ENCODE results near the gene HTR3C.
"Not testable (repeated sequence)": the region's sequence is repeated elsewhere in the genome, so short reads cannot be mapped to it uniquely, and the experiment has no call there.

HTR3C gene

DNA sequence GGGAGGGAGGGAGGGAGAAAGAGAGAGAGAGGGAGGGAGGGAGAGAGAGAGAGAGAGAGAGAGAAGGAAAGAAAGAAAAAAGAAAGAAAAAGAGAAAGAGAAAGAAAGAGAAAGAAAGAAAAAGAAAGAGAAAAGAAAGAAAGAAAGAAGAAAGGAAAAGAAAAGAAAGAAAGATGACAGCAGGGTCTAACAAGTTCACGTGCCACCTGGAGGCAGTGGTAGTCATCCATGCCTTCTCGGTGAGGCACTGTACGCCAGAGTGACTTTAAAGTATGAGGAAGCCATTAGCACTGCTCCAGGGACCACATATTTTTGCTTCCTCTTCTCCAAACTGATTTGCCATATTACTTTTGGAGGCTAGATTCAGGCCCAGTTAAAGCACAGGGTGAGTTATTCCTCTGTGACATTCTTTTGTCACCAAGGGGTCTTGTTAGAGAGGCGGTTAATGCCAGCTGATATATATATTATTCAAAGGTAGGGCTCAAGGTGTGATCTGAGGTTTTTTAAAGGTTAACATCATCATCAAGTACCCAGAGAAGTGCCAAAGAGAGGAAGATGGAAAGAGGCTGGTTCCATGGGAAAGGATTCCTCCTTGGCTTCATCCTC is 21.6 kb upstream of the HTR3C start, which contains the start of gene HTR3D:
Gene HTR3D, plus strand, starts transcription at position 556 of the 606 bp plus-strand sequence. Its CDS starts 0 bp downstream, at position 556.
- no peak for DNase-seq

DNA sequence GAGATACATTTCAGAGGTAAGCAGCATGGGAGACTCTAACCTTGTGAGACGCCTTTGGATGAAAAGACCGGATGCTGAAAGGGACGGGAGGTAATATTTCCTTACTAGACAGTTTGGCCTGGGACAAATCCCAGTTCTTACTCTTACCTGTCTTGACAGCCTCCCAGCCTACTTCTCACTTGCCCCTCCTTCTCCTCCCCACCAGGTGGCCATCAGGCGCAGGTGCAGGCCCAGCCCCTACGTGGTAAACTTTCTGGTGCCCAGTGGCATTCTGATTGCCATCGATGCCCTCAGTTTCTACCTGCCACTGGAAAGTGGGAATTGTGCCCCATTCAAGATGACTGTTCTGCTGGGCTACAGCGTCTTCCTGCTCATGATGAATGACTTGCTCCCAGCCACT is 15.0 kb upstream of the HTR3C start:
- DNase-seq, result no peak

DNA sequence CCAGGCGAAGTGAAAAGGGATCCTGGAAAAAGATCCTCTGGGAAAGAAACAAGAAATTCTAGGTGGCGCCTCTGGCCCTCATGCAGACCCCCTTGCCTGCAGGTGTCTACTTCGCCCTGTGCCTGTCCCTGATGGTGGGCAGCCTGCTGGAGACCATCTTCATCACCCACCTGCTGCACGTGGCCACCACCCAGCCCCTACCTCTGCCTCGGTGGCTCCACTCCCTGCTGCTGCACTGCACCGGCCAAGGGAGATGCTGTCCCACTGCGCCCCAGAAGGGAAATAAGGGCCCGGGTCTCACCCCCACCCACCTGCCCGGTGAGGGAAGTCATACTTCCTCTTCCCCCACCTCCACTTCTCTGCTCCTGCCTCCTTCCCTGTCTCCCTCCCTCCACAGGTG is 14.5 kb upstream of the HTR3C start:
- not testable (repeated sequence) for DNase-seq

DNA sequence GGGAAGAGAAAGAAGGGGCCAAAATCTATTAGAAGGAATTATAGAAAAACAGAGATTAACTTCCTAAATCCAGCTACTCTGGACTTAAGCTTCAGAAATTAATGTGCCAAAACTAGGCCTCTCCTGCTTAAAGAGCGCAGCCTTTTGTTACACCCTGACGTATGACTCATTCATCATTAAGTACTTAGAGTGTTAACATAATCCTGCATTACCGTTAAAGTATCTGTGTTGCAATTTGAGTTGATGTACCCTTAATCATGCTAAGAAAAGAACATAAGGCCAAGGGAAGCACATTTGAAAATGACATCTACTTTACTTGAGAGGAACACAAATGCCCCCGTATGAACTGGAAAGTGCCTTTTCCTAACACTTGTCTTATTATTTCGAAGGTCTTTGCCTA is 13.4 kb upstream of the HTR3C start:
- DNase-seq, result no peak

DNA sequence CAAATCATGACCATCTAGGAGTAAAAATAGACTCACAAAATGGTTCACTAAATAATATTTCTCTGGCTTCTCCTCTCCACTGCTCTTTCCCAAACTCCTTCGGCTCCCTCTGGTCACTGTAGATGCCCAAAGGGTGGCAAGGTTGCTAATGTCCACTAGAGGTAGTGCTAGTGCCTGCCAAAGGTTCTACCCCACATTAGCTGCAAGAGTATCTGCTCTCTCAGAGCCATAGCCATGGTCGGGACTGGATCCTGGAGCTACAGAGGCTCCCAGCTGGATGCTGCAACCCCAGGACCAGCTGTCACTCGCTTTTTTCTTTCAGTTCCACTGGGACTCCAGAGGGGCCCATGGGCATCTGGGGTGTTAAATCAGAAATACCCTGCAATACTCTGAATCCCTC is 12.8 kb upstream of the HTR3C start:
- DNase-seq, result no peak

DNA sequence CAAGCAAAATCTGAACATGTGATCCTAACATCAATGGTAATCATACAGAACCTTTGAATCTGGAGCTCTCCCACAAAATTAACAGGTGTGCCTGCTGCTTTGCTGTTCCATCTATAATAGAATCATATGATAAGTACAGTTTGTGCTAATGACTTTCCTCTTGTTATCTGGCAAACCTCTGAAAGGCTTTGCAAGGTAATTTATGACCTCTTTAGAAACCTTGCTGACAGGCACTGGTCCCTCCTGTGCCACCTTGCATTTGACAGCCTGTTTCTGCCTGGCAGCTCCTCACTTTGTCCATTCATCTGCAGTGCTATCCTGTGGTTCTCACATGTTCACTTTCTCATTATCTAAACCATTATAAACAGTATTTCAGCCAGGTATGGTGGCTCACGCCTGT is 10.2 kb upstream of the HTR3C start:
- DNase-seq, result no peak

DNA sequence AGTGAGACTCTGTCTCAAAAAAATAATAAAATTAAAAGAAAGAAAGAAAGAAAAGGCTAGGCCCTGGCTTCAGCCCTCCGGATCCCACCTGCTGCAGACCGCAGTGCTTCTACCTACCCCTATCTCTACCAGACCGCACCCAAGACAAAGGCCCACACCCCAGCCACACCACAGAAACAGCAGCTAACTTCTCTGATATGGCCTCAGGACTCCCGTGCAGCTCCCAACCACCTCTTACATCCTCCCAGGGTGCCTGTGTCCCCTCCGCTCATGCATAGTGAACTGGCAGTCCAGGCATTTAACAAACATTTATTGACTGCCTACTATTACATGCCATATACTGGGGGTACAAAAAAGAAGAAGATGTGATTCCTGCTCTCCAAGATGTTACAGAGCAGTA is 6.9 kb upstream of the HTR3C start:
- no peak for DNase-seq

DNA sequence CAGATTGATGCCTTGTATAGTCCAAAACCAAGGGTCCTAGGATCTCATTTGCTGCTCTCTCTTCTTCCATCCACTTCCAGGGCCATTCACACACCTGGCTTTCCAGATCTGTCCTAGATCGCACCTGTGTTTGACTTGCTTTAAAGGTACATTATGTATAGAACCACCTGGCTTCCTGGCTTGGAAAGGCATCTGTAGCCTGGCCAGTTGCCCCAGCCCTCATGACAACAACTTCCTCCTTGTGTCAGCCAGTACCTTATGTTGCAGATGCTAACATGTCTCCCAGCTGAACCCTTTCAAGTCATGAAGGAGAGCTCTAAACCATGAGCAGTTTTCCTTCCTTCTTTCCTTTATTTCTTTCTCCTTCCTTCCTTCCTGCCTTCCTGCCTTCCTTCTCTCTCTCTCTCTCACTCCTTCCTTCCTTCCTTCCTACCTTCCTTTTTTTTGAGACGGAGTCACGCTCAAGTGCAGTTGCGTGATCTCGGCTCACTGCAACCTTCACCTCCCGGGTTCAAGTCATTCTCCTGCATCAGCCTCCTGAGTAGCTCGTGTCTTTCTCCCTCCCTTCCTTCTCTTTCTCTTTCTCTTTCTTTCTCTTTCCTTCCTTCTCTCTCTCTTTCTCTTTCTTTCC is 2.5 kb upstream of the HTR3C start:
- DNase-seq, result no peak

DNA sequence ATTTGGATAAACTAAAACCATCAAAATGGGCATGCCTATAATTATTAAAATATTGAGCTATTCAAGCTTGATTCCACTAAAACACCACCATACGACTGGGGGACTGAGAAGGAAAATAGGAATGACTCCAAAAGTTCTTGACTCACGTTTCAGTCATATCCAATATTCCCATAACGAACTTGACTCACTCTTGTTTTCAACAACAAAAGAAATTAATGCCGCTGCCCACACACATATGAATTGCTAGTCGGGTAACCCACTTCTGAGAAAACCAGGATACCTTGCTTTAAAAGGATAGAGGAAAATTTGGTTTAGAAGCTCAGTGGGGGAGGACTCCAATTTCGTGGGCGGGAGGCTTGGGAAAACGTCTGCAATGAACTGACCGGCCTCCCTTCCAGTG is 5.2 kb downstream of the HTR3C start:
- no peak for DNase-seq

DNA sequence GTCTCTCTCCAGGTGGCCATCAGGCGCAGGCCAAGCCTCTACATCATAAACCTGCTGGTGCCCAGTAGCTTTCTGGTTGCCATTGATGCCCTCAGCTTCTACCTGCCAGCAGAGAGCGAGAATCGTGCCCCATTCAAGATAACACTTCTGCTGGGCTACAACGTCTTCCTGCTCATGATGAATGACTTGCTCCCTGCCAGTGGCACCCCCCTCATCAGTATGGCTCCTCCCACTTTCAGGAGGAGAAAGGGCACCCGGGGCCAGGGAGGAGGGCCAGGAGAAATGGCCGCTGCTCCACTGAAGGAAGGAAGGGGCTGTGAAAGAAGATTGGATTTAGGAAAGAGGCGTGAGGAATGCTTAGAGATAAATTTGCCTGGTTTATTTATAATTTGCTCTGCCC is 6.6 kb downstream of the HTR3C start:
- no peak for DNase-seq

DNA sequence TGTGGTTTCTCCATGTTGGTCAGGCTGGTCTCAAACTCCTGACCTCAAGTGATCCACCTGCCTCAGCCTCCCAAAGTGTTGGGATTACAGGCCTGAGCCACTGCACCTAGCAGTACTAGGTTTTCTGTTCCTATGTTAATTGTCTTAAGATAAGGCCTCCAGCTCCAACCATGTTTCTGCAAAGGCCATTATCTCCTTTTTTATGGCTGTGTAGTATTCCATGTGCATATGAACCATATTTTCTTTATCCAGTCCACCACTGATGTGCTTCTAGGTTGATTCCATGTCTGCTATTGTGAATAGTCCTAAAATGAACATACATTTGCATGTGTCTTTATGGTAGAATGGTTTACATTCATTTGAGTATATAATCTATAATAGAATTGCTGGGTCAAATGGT is 9.8 kb downstream of the HTR3C start:
- DNase-seq, result no peak

DNA sequence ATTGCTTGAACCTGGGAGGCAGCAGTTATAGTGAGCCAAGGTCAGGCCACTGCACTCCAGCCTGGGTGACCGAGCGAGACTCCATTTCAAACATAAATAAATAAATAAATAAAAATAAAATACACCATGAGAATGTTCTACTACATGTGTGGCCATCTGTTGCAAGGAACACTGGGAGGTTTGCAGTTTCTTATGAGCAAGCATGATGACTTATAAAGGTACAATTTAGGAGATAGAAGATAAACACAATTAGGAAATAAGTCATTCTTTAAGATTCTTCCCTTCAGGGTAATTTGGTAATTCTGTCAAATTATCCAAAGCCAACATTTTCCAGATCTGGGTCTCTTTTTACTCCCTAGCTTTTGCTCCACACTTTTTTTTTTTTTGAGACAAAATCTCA is 13.4 kb downstream of the HTR3C start:
- no peak for DNase-seq

DNA sequence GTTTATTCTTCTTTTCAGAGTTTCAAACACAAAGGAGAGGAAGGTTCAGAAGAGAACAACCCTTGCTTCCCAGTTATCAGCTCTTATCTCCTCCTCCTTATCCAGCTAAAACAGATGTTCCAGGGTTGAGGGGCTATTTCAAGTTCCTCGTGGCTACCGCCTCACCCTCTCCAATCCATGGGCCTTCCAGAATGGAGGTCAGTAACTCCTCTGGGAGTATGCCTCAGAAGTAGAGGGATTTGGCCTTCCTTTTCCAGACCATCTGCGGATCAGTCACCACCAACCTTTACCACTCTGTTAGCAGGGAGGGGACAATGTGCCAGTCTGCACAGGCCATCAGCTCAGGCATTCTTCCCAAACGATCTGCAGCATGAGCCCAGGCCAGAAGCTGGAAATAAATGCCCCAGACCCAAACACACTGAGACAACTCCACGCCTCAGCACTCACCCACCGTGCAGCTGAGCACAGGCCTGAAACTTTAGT is 14.8 kb downstream of the HTR3C start:
- no peak for DNase-seq

DNA sequence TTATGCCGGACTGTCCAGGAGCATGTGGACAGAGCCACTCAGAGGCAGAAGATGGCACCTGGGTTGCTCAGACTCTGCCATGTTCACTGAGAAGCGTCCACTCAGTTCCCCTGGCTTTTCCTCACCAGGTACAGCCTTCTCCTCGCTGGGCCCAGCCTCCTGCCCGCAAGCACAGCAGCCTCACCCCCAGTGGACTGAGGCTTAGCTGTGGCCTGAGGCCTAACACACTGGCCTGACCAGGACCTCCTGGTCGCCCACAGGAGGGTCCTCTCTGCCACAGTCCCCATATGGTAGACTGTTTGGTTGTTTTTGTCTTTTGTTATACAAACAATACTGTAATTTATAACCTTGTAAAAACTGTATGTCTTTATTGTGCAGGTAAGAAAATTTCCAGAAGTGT is 15.5 kb downstream of the HTR3C start:
- DNase-seq, result no peak

DNA sequence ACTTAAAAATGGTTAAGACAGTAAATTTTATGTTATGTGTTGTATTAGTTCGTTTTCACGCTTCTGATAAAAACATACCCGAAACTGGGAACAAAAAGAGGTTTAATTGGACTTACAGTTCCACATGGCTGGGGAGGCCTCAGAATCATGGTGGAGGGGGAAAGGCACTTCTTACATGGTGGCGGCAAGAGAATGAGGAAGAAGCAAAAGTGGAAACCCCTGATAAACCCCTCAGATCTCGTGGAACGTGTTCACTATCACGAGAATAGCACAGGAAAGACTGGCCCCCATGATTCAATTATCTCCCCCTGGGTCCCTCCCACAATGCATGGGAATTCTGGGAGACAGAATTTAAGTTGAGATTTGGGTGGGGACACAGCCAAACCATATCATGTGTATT is 18.3 kb downstream of the HTR3C start:
- DNase-seq, result not testable (repeated sequence)

DNA sequence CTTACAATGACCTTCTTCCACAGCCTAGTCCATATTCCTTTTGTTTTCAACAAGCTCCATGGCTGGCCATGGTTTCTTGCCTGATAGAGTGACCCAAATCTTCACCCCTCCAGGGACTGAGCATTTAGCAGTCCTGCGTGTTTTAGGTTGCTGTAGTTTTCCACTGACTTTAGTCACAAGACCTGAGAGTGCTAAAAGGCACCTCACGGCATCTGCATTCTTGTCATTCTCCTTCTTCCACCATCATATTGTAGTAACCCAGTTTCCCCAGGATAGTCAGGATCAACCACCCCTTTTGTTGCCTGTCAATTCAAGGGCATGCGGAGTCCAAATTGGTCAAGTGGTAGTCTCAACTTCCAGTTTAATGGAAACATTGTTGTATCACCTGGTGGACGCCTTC is 20.8 kb downstream of the HTR3C start:
- no peak for DNase-seq

DNA sequence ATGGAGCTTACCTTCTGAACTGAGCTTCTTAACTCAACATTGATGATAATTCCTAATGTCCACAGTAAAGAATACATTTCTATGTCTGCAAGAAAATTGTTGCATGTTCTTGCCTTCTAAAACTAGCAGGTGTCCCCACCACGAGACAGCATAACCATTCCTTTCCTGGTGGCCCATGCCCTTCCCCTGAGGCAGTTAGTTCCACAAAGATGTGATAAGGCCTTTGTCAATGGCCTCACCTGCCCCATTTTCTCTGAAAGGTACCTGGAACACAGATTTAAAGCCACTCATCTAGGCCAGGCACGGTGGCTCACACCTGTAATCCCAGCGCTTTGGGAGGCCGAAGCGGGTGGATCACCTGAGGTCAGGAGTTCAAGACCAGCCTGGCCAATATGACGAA is 23.1 kb downstream of the HTR3C start:
- no peak for DNase-seq

DNA sequence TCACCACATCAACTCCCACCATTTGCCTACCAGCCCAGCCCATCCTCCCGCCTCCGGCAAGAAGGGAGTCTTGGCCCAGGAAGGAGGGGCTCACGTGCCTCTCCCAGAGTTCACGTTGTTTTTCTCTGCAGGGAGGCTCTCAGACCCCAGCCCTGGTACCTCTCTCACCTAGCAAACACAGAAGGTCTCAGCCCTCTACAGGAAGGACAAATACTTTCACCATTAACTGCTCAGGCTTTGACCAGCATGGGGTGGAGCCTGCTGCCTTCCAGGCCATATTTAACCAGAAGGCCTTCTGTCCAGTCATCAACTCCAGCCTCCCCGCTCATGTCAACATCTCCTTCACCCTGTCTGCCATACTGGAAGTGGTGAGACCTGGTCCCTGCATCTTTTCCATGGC is 25.0 kb downstream of the HTR3C start:
- DNase-seq, result no peak

DNA sequence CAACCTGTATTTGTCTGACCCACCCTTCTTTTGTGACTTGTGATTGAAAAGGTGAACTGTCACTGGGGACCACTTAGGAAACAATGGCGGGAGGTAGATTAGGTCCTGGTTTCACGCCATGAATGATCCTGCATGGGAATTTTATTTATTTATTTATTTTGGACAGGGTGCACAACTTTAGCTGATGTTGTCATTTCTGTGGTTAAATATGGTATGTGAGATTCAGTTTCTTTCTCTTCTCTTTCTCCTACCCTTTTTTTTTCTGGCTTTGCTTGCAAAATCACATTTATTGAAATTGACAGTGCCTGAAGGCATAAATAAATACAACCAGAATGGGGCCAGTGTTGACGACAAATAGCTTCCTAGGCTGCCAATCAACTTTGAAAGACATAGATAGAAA is 26.0 kb downstream of the HTR3C start:
- no peak for DNase-seq

DNA sequence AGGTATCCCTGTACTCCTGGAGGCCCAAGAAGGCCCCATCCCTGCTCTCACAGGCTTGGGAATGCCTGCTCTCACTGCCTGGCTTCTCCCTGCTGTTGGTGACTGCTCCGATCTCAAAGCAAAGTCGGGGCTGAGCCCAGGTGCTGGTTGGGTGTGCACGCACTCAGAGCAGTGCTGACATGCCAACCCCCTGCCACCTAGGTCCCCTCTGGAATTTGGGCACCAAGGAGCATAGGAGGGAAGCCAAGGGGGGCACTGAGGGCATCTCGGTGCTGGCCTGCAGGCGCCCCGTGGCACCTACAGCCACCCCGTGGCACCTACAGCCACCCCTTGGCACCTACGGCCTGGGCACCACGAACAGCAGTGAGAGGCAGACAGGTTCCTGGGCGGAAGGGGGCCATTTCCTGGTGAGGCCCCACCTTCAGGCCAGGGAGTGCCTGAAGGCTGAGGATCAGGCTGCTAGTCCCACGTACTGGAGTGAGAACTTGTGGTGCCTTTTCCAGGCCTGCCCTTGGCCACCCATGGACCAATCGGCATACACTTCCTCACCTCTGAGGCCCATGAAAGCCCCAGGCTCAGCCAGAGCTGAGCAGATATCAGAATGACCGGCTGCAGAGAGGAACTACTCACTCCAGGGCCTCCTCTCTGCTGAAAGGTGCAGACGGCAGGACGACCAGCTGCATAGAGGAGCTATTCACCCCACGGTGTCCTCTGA is 28.4 kb downstream of the HTR3C start:
- DNase-seq, result no peak

DNA sequence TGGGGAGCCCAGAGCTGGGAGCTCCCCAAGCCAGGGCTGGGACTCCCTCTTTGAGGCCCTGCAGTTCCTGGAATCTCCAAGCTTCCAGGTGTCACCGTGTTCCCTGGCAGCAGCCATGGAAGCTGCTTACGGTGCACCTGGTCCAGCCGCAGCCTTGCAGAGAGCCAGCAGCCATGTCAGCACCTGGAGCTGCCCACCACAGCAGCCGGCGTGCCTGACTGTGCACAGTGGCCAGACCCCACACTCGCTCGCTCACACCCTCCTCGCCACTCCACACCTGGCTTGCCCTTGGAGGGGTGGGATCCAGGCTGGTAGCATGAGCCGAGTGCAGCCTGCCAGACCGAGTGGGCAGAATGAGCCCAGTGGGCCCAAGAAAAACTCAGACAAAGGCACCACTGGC is 29.2 kb downstream of the HTR3C start:
- DNase-seq, result no peak

DNA sequence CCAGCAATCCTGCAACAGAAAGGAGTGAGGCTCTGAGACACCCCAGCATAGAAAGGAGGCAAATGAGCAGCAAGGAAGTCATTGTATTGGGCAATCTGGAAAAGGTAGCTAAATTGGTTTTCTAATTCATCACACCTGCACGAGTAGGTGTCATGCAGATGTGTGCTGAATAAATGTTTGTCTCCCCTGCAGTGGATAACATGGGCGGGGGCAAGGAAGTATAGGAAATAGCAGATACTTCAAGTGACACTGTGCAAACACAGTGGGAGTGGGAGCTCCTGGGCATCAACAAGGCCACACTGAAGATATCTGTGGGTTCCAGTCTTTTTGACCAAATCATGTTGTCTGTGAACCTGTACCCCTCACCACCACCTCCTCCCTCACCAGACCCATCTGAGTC is 29.6 kb downstream of the HTR3C start:
- no peak for DNase-seq

DNA sequence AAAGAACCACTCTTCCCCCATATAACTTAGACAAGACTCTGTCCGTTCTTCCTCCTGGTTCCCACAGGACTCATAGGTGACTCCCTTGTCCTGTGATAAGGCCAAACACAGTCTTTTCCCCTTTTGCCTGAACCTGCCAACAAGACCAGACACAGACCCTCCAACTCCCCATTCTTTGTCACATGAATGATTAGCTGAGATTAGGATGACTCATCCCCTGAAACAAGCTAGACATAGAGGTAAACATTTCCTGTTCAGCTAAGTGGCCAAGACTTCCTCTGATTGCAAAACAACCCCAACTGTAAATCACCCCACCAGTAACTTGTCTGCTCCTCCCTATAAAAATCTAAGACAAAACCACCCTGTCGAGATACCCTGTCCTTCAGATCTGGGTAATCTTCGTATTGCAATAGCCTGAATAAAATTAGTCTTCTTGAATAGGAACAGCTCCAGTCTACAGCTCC is 32.6 kb downstream of the HTR3C start:
- no peak for DNase-seq

DNA sequence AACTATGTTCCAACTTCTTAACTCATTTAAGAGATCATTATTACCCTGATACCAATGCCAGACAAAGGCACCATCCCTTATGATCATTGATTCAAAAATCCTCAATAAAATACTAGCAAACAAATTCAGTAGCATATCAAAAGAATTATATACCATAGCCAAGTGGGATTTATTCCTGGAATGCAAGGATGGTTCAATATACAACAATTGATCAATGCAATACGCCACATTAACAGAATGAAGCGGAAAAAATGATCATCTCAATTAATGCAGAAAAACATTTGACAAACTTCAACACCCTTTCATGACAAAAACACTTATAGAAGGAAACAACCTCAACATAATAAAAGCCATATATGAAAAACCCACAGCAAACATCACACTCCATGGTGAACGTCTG is 39.4 kb downstream of the HTR3C start:
- DNase-seq, result no peak

All from activated T-cell treated with anti-CD3 and anti-CD28 coated beads, Interleukin-2, amount 50 U/mL, for 48 hours (primary cell).